Inflammatory macrophage treated with lipopolysaccharide for 1 hour (primary cell): ENCODE measurements around the gene B3GALT4.

ENCODE experiments used
- DNase-seq, 2 donors: peaks; one replicate each; pipeline ENCODE4 v3.0.0-alpha.2; 2020 to 2022

B3GALT4 gene

GRCh38 chr6:33292996-33293682 is 16.2 kb downstream of the B3GALT4 start:
- DNase-seq: no peak

DNA sequence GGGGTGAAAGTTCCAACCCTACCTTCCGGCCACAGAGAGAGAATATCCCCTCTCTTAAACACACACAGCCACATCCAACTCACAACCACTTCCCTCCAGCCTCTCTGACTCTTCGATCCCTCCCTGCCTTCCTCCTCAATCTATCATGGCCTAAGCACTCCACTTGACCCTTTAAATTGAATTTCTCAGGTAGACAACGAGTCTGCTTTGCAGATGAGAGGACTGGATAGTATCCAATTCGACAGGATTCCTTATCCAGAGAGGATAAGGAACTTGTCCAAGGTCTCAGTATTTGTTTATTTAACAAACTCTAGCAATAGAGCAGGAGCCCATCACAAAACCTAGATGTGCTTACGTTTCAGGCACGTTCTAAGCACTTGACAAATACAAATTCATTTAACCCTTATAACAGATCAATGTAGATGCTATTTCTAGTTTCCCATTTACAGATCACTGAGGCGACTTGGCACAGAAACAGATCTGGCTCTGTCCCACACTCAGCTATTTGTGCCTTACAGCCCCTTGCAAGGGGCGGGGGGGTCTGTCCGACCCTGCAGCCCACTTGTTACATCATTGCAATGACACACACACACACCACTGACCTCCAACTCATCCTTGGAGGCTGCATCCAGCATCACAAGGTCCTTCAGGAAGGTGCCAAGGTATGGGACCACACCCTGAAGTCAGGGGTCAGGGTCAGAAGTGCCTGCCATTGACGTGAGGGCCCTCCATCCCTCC is 17.3 kb downstream of the B3GALT4 start:
- no peak for DNase-seq

DNA sequence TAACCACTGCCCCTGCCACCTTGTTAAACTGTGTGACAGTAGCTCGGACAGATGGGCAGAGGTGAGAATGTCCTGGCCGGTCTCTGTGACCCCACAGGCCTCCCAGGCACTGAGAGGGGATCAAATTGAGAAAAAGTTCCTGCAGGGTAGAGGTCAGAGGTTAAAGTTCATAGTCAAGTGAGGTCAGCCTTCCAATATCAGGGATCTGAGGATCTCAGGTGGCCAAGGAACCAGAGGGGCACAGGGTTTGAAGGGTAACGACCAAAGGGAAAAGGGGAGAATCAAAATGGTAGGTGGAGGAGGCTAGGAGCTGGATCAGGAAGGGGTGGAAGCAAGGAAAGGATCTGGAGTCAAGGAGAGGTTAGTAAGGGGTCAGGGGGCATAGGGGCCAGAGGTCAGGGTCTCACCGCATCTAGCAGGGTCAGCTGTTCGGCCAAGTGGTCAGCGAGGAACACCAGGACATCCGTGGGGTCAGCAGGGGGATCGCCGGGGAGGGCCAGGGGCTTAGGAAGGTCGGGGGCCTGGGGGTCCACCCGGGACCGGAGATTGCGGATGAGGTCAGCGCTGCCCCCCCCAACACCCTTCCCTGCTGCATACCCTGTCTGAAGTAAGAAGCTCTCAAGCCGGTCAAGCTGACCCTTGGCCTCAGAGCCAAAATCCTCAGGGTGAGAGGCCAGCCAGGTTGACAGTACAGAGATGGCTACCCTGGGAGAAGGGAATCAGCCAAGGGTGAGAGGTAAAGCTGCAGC is 18.9 kb downstream of the B3GALT4 start:
- no peak for DNase-seq

GRCh38 chr6:33296797-33297405 is 20.0 kb downstream of the B3GALT4 start:
- DNase-seq: no peak

DNA sequence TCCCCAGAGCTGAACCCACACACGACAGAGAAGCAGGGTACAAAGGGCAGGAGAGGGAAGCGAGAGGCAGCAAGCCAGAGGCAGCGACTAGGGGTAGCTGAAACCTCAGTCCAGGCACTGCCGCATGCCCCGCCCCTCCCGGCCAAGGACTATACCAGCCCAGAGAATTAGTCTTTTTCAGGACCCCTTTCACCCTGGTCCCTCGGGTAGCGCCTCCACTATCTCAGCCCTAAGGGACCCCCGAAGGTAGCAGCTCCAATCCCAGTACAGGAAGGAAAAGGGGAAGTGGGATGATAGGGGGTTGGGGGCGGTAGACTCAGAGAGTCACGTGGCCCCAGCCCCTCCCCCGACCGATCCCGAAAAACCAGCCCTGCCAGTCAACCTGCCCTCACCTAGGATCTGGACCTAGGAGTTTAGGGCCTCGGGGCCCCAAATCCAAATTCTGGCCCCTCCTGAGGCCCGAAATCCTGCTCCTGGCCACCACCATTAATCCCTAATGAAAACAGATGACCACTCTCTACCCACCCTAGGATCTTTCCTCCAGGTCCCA is 20.6 kb downstream of the B3GALT4 start:
- DNase-seq: peak in 1 of 2 donors; percentile 12

DNA sequence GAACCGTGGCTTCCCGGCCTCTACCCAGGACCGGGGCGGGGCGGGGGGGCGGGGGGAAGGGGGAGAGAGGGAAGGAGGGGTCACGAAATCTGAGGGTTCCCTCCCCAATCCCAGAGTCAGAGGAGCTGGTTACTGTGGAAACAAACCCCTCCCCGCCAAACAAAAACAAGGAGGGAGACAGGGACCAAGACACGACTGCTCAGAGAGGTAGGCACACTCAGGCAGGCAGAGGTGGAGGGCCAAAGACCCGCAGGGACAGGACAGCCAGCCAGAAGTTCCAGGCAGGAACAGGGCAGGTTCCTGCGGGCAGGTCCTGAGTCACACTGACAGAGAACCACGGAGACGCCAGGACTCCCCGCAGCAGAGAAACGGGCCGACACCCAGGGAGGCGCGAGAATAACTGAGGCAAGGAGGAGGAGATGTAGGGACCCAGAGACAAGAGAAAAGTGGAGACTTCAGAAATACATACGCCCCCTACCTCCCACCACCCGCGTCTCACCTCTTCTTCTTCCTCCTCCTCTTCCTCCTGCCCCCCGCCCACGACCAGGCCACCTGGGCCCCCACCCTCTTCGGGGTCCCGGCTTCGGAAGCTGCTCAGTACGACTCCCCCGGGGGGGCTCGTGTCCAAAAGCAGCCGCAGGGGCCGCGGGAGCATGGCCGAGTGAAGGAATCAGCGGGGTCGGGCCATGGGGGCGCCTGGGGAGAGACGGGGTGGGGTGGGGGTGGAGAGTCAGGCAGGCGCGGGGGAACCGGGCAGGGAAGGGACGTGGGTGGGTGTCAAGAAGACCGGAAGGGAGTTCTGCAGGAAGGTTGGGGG is 21.2 kb downstream of the B3GALT4 start:
- peak; percentile 74 for DNase-seq

DNA sequence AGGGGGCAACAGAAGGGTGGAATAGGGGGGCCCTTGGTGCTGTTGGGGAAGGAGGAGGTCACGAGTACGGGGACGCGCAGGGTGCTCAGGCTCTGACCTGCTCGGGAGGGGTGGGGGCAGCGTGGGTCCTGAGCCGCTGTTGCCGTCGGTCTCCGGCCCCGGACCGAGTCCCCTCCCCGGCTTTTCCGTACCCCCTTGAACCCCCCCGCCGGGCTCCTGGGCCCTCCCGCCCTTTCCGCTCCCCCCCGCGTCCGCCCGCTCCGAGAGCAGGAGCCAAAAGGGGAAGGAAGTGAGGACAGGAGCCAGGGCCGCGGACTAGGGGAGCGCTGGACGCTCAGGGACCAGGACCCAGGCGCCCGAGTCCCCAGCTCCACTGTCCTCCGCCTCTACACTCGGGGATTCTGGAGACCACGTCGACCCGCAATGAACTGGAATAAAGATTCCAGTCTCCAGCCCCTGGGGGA is 21.9 kb downstream of the B3GALT4 start, which contains the start of gene RGL2:
TSS of gene RGL2 (minus strand) at position 170 of the 464 bp plus-strand sequence. CDS start 332 bp downstream, outside the sequence.
- peak in 1 of 2 donors; percentile 57 for DNase-seq

- DNase-seq: peak; percentile 93 to 97
Observed at GRCh38 chr6:33299237-33299944, 22.5 kb downstream of the B3GALT4 start.

DNA sequence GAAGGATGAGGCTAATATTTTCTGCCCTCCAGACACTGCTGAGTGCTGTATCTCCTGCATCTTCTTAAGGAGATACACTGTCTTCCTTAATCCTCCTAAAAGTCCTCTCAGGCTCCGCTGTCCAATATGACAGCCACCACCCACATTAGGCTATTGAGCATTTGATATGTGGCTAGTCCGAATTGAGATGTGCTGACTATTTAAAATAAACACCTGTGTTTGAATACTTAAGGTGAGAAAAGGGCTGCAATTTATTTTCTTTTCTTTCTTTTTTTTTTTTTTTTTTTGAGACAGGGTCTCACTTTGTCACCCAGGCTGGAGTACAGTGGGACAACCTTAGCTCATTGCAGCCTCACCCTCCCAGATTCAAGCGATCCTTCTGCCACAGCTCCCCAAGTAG is 25.0 kb downstream of the B3GALT4 start:
- DNase-seq: no peak

DNA sequence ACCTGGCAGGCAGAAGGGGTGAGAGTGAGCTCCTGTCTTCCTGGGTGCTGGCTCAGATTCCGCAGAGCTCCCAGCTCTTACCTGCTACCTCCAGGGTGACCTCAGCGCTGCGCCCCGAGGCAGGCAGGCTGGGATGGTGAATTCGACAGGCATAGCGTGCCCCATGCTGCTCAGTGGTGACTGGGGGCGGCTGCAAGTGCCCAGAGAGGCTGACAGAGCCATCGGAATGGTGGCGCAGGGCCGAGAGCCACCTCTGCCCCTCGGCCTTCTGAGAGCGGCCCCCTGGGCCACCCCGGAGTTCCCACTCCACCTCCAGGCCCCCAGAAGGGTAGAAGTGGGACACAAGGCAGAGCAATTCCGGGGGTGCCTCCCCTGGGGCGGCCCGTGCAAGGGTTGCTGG is 27.3 kb downstream of the B3GALT4 start:
- no peak for DNase-seq

- no peak for DNase-seq
Observed at GRCh38 chr6:33305052-33305451, 28.1 kb downstream of the B3GALT4 start.

DNA sequence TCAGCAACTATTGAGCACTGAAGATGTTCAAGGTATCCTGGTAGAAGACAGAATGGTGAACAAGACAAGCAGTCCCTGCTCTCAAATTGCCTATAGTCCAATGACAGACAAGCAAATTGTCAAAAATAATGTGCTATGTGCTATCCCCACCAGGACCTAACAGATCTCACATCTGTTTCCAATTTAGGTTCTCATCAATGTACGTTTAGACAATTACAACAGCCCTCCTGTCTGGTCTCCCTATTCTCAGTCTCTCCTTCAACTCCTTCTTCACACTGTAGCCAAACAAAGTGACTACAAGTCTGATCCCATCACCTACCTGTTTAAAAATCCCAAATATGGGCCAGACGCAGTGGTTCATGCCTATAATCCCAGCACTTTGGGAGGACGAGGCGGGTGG is 29.4 kb downstream of the B3GALT4 start:
- DNase-seq: no peak

- peak; percentile 59 to 82 for DNase-seq
Observed at GRCh38 chr6:33312361-33313104, 35.6 kb downstream of the B3GALT4 start.

GRCh38 chr6:33313105-33313708 is 36.3 kb downstream of the B3GALT4 start:
- peak; percentile 77 to 80 for DNase-seq

GRCh38 chr6:33313709-33314514 is 37.0 kb downstream of the B3GALT4 start, which contains the start of gene TAPBP:
TSS of gene TAPBP (minus strand) at chr6:33314078. CDS start at chr6:33314041, 37 bp downstream.
- DNase-seq: peak; percentile 86 to 91

DNA sequence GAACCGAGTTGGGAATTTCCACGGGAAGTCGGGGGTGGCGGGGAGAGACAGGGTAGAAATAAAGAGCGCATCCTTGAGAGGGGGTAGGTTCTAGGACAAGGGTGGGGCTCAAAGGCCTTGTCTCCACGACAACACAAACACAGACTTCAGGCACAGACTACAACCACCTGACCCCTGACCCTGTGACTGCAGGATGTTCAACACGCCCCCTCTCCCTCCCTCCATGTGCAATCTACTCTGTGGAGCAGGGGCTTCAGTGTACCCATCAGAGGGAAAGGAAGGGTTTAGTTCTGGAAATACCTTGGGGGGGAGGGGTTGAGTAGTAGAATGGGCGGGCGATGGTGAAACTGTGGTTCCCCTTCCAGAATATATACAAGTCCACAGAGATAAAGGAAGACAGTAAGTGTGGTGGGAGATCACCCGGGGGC is 37.6 kb downstream of the B3GALT4 start:
- peak; percentile 97 to 98 for DNase-seq

DNA sequence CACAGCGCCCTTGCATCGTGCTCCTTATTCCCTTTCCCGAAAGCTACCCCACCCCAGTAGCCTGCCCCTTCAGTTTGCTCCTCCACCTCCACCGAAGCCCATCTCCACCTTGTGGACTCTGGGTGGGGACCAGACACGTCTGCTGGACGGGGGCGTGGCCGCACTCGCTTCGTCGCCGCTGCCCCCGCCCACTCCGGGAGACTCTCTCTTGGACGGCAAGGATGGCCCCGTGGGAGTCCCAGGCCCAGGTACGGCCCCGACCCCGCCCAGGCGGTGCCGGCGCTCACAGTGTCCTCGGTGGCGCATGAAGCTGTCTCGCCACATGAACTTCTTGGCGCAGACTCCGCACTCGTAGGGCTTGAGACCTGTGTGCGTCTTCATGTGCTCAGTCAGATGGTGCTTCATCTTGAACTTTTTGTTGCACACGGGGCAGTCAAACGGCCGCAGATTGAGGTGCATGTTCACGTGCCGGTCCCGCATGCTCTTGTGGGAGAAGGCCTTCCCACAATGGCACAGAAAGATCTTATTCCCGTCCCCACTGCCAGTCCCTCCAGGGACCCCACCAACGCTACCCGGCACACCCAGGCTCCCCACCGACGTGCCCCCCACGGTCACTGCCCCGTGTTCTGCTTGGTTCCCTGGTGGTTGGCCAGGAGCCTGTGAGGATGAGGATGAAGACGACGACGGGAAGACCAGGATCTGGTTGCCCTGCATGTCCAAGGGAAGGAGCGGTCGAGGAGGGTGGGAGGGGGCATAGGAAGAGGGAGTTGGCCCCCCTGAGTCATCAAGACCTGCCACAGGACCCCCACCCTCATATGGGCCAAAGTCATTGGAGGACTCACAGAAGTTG is 38.2 kb downstream of the B3GALT4 start:
- no peak for DNase-seq
